Hepatocyte (in vitro differentiated cells): ENCODE data around the gene HEMK1. TPM values are rescaled to one million over a fixed set of nuclear protein-coding genes. Genes with fewer than 3 reads are reported as not detected.

Experiments
- DNase-seq: peaks from one replicate; pipeline ENCODE4 v3.0.0-alpha.2; 2016; ENCODE audit warnings: low spot score
- H2AFZ ChIP-seq: fragments of 200-600 bp; sonication (generic); 2 replicates; pipeline ENCODE4 v1.6.0; 2016; ENCODE audit warnings: antibody characterized with exemption, mild to moderate bottlenecking
- H3K27ac ChIP-seq: fragments of 200-600 bp; sonication (generic); 2 replicates; pipeline ENCODE4 v1.5.1; 2016; ENCODE audit warnings: mild to moderate bottlenecking
- H3K27me3 ChIP-seq: fragments of 200-600 bp; sonication (generic); 2 replicates; pipeline ENCODE4 v1.6.1; 2016
- H3K36me3 ChIP-seq: fragments of 200-600 bp; sonication (generic); replicated peaks from 2 replicates; pipeline ENCODE4 v1.5.1; 2016; ENCODE audit warnings: low read depth; ENCODE audit not compliant: insufficient read depth
- H3K4me1 ChIP-seq: fragments of 200-600 bp; sonication (generic); 2 replicates; pipeline ENCODE4 v1.5.1; 2016; ENCODE audit warnings: mild to moderate bottlenecking, moderate library complexity; ENCODE audit not compliant: insufficient read depth
- H3K4me2 ChIP-seq: fragments of 200-600 bp; sonication (generic); 2 replicates; pipeline ENCODE4 v1.6.0; 2016
- H3K4me3 ChIP-seq: fragments of 200-600 bp; sonication (generic); 2 replicates; pipeline ENCODE4 v1.5.1; 2016; ENCODE audit warnings: mild to moderate bottlenecking
- H3K79me2 ChIP-seq: fragments of 200-600 bp; sonication (generic); 2 replicates; pipeline ENCODE4 v1.6.0; 2017; ENCODE audit warnings: mild to moderate bottlenecking
- H3K9me2 ChIP-seq: fragments of 200-600 bp; sonication (generic); replicated peaks from 2 replicates; pipeline ENCODE4 v1.6.0; 2017; ENCODE audit warnings: mild to moderate bottlenecking; ENCODE audit not compliant: insufficient read depth
- H3K9me3 ChIP-seq: fragments of 200-600 bp; sonication (generic); 2 replicates; pipeline ENCODE4 v1.5.1; 2016; ENCODE audit warnings: low read depth, mild to moderate bottlenecking
- H4K20me1 ChIP-seq: fragments of 200-600 bp; sonication (generic); 2 replicates; pipeline ENCODE4 v1.6.0; 2016; ENCODE audit warnings: mild to moderate bottlenecking; ENCODE audit not compliant: insufficient read depth, poor library complexity, severe bottlenecking
- CTCF ChIP-seq: fragments of 200-600 bp; sonication (generic); IDR thresholded peaks from 2 replicates; pipeline ENCODE4 v1.5.1; 2016; ENCODE audit warnings: antibody characterized with exemption, mild to moderate bottlenecking; ENCODE audit not compliant: poor library complexity
- EZH2 ChIP-seq: fragments of 200-600 bp; sonication (generic); IDR thresholded peaks from 2 replicates; pipeline ENCODE4 v1.6.1; 2016; ENCODE audit warnings: antibody characterized with exemption, mild to moderate bottlenecking, borderline replicate concordance
- EZH2phosphoT487 ChIP-seq: fragments of 200-600 bp; sonication (generic); IDR thresholded peaks from one replicate; pipeline ENCODE4 v1.6.1; 2018; ENCODE audit warnings: antibody characterized with exemption, mild to moderate bottlenecking, low read depth, moderate library complexity; ENCODE audit not compliant: unreplicated experiment, severe bottlenecking
- WGBS: methylation state at CpG from one replicate; pipeline ENCODE4 v1.1.6; 2016; ENCODE audit warnings: low lambda C conversion rate; ENCODE audit errors: missing lambda C conversion rate; 5-methylcytosine and 5-hydroxymethylcytosine counted together
- polyA plus RNA-seq: library from polyadenylated mRNA; unstranded; fragments of >200 nt; fragmentation: Nextera tagmentation; extraction: Ambion mirVana; gene quantifications from 2 replicates; pipeline ENCODE4 v1.2.1, GENCODE V29; 2016
- total RNA-seq: library from RNA; depleted of rRNA; stranded (reverse); fragments of >200 nt; gene quantifications from 2 replicates; pipeline ENCODE4 v1.2.3, GENCODE V29; 2014

The HEMK1 gene
- total and polyA plus RNA-seq, 2 experiments from 2014 or later = 18.6 to 27.2 TPM

DNA sequence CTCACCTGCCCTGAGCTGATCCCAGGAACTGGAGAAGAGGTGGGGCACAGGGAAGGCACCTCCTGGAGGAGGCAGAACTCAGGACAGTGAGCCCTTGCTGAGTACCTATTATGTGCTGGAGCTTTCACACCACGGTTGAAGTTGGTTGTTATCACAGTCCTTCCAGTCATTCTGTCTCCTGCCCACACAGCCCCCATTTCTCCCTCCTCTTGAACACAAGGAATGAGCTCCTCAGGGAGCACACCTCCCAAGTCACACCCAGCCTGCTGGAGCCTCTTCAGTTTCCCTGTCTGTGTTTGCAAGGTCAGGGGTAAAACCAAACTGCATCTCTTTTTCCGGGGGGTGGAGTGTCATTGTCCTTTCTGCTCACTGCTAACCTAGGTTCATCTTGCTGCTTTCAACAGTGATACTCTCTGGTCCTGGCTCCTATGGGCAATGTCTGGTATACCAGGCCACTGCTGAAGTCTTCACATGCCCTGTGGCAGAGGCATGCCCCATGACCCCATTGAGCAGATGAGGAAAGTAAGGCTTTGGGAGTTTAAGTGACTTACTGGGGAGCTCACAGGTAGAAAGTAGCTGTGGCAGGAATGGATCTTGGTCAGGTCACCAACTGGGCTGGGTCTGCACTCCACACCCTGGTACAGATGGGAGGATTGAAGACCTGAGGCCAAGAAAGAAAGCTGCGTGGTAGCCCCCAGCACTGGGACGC is 31.7 kb upstream of the HEMK1 start:
- Histone ChIP-seq H3K36me3 (no peaks in the 10 kb centered on the region), H3K4me1 (no peaks in the 10 kb centered on the region), H2AFZ (no peak overlapping the region), H3K9me3 (no peaks in the 10 kb centered on the region), H3K9me2 (no peaks in the 10 kb centered on the region), H4K20me1 (no peaks in the 10 kb centered on the region), H3K79me2 (no peaks in the 10 kb centered on the region), H3K4me2 (no peak overlapping the region), H3K27me3 (peaks cover 10% of the 10 kb centered on the region), H3K4me3 (no peak overlapping the region), H3K27ac (no peak overlapping the region)
- TF ChIP-seq EZH2 (no peak), EZH2phosphoT487 (no peak), CTCF (no peak)
- DNase-seq = no peak
- WGBS = 67% methylated on average over 4 of the region's 4 CpGs

DNA sequence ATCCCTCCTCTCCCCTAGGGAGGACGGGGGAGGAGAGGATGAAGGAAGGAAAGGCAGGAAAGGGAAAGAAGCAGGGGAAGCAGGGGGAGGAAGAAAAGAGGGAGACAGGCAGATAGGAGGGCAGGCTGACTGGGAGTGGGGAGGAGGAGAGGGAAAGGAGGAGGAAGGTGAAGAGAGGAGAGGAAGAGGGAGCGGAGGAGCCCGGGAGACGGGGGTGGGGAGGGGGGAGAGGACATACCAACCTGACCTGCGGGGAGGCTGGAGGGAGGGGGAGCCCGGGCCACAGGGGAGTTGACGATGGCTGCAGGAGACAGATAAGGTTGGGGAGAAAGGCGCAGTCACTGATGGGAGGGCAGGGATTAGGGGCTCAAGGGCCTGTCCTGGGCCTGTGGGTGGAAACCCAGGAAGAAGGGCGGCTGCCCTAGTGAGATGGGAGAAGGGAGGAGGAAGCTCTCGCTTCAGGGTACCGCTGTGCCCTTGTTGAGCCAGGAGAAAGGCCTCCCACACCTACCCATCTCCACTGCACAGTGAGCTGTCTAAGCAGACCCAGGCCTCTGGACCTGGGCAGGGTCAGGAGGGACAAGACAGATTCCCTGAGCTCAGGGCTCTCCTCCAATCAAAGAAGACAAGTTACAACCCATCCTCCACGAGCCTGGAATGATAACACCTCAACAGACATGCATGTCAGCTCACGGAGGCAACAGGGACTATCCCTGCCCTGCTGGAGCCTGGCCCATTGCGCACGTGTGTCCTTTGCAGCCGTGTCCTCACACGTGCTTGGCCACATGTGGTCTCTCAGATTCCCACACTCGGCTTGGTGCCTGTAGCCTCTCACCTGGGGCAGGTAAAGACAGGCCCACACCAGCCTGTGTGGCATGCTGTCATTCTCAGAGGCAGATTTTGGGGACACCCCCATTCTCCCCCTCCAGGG is 29.7 kb upstream of the HEMK1 start:
- Histone ChIP-seq H3K4me1 (no peaks in the 10 kb centered on the region), H3K4me3 (no peak overlapping the region), H3K36me3 (no peaks in the 10 kb centered on the region), H3K9me2 (no peaks in the 10 kb centered on the region), H3K27me3 (peaks cover 10% of the 10 kb centered on the region), H3K27ac (no peak overlapping the region), H3K4me2 (no peak overlapping the region), H4K20me1 (no peaks in the 10 kb centered on the region), H3K9me3 (no peaks in the 10 kb centered on the region), H2AFZ (no peak overlapping the region), H3K79me2 (no peaks in the 10 kb centered on the region)
- DNase-seq = no peak
- WGBS = 66% methylated on average over 11 of the region's 18 CpGs
- no peak for TF ChIP-seq EZH2phosphoT487
- no peak for TF ChIP-seq EZH2
- TF ChIP-seq CTCF = no peak

DNA sequence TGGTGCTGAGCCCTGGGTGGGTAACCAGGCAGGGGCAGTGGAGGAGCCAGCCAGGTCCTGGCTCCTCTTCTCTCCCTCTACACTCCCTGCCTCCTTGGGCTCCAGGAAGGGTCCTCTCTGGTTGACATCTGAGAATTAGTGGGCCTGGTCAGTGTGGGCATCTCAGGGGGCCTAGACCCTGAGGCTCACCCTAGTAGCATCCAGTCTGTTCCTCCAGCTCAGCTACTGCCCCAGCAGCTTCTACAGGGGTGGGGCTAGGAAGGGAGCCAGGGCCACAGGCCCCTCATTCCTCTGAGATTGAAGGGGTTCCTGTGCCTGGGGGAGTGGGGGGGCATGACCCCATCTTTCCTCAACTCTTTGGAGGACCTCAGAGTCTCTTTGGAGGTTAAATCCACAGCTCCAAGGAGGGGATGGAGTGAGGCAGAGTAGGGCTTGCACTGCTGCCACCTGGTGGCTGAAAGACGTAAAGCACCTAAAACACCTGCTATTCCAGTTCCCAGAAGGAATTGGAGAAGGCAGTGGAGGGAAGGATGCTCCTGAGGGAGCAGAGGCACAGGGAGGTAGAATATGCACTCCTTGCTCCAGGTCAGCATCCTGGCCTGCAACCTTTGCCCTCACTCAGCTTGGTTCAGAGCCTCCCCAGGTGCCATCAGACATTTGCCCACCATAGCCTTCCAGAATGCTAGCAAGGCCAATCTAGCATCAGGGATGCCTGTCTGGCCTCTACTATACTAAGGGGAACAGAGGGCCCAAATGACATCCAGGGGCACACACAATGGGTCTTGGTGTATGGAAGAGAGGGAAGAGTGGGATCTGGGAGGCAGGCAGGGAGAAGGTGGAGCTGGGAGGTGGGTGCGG is 26.9 kb upstream of the HEMK1 start:
- Histone ChIP-seq H4K20me1 (no peaks in the 10 kb centered on the region), H3K9me3 (no peaks in the 10 kb centered on the region), H3K79me2 (no peaks in the 10 kb centered on the region), H3K4me1 (no peaks in the 10 kb centered on the region), H3K9me2 (no peaks in the 10 kb centered on the region), H3K4me2 (no peak overlapping the region), H3K27ac (no peak overlapping the region), H3K4me3 (no peak overlapping the region), H3K36me3 (no peaks in the 10 kb centered on the region), H3K27me3 (peaks cover 10% of the 10 kb centered on the region), H2AFZ (no peak overlapping the region)
- TF ChIP-seq EZH2 = no peak
- TF ChIP-seq CTCF = peak; percentile 83
- DNase-seq = peak; percentile 84
- WGBS = 42% methylated on average over 2 of the region's 2 CpGs
